HCEC 1CT (cell line): ENCODE results near the gene USP20.

Experiments used
- DNase-seq: peaks from one replicate; pipeline ENCODE4 v3.0.0-alpha.2; 2017

Gene USP20

GRCh38 chr9:129823935-129824601, 11.2 kb upstream of the USP20 start, which contains the start of gene TOR1A:
Gene TOR1A, minus strand, starts transcription at chr9:129824136. Its CDS starts 51 bp downstream, at chr9:129824085.
- peak; percentile 96 for DNase-seq

- DNase-seq: no peak
Measured at GRCh38 chr9:129826344-129826743, 8.9 kb upstream of the USP20 start.

- DNase-seq: no peak
Measured at GRCh38 chr9:129826759-129827158, 8.5 kb upstream of the USP20 start.

GRCh38 chr9:129828051-129828450, 7.2 kb upstream of the USP20 start:
- DNase-seq: no peak

DNA sequence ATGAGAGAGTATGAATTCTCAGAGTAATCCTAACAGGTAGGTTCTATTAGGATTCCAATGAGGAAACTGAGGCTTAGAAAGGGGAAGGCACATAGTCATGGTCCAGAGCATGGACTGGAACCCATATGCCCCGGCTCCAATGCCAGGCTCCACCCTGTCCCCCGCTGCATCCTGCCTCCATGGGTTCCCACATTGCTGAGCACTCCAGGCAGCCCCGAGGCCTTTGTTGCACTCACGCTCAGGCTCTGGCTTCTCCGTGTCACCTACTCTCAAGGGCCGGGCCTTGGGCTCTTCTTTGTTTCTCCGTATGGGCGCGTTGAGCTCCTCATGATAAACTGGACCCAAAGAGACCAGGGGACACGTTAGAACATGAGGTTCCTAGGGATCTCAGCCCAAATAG, 6.3 kb upstream of the USP20 start:
- no peak for DNase-seq

DNA sequence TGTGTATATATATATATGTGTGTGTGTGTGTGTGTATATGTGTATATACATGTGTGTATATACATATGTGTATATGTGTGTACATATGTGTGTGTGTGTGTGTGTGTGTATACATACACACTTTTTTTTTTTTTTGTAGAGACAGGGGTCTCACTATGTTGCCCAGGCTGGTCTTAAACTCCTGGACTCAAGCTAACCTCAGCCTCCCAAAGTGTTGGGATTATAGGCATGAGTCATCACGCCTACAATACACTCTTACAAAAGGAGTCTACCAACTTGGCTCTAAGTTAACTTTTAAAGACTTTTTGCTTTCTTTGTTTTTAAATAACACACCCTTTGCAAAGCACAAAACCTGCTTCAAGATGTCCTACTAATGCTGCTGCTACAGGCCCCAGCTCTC, 2.3 kb upstream of the USP20 start:
- DNase-seq: no peak

- no peak for DNase-seq
Measured at GRCh38 chr9:129834489-129835127, 650 bp upstream of the USP20 start.

DNA sequence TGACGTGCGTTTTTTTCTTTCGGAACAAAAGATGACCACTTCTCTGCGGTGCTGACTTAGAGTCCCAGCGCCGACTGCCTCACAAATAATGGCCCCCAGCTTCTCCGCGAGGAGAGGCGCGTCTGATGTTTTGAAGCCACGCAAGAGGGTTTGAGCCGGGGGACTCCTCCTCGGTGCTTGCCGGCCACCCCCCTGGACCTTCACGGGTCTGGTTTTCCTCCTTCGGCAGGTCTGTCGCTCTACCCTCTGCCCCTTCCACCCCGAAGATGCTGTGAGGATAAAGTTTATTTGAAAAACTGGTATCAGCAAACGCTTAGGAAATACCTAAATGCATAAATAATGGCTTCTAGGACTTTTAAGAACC, 584 bp downstream of the USP20 start:
- no peak for DNase-seq

- DNase-seq: no peak
Measured at GRCh38 chr9:129836311-129837007, 1.2 kb downstream of the USP20 start.

DNA sequence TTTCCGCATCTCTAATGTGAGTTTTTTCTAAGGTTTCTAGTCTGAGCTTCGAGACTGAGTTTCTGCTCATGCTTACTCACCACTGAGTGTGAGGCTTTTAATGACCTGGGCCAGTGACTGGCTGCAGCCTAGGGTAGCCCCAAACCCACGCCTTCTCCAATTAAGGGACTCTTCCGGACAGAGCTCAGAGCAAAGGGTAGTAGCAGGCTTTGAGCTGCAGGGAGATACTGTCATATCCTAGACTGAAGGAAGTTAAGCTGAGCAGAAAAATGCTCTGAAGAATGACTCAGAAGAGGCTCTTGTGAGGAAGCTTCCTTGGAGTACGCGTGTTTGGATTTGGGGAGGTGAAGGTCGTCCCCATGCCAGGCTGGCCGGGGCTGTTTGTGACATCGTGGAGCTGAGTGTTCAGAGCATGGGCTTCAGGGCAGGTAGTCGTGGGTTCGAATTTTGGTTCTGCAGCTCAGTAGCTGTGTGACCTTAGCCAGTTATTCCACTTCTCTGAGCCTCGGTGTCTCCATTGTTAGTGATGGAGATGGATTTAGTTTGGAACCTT, 3.5 kb downstream of the USP20 start:
- DNase-seq: peak; percentile 61

GRCh38 chr9:129839324-129840023, 4.2 kb downstream of the USP20 start:
- DNase-seq: no peak

GRCh38 chr9:129840034-129840433, 4.8 kb downstream of the USP20 start:
- no peak for DNase-seq

- no peak for DNase-seq
Measured at GRCh38 chr9:129841071-129841470, 5.8 kb downstream of the USP20 start.

- no peak for DNase-seq
Measured at GRCh38 chr9:129845373-129845772, 10.1 kb downstream of the USP20 start.

DNA sequence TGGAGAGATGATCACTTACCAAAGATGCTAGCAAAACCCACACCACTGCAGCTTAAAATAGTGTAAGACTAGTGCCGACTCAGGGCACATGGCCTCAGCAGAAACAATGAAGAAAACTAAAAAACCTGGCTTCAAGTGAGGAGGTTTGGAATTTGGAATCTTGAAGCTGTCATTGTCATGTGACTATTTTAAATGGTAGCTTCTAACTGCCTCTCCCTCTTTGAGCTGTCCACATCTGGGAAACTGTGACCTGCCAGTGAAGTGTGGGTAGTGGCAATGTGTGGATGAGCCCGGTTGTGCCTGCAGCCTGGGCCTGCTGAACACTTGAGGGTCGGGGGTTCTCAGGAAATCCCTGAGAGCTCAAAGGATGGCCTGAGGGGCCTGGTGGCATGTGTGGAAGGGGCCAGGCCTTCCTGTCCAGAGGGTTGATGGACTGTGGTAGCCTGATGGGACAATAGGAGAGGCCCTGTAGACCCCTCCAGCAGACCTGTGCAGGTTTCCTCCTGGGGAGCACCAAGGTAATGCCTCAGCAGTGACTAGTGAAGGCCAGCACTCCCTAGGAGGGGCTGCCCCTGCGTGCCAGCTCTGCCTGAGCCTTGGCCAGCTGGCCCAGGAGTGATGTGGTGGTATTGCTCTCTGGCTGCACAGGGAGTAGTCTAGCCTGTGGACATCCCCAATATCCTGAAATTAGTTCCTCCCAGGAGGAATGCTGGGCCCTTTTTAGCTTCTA, 13.6 kb downstream of the USP20 start:
- DNase-seq: no peak

- DNase-seq: no peak
Measured at GRCh38 chr9:129849901-129850300, 14.6 kb downstream of the USP20 start.

DNA sequence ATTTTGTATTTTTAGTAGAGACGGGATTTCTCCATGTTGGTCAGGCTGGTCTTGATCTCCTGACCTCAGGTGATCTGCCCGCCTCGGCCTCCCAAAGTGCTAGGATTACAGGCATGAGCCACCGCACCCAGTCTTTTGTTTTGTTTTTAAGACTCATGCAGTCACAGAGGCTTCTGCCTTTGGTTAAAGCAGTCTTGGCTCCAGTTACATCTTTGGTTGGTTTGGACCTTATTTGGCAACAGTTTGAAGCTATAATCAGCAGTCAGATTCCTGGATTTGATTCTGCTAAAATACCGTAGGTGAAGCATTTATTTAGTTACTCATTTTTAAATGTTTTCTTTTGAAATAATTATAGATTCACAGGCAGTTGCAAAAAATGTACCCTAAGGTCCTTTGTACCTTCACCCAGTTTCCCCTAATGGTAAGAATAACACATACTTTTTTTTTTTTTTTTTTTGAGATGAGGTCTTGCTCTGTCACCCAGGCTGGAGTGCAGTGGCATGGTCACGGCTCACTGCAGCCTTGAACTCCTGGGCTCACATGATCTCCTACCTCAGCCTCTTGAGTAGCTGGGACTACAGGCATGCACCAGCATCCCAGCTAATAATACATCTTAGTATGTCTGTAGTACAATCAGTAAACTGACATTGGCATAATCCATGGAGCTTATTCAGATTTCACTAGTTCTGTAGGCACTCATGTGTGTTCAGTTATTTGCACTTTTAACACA, 15.7 kb downstream of the USP20 start:
- no peak for DNase-seq

DNA sequence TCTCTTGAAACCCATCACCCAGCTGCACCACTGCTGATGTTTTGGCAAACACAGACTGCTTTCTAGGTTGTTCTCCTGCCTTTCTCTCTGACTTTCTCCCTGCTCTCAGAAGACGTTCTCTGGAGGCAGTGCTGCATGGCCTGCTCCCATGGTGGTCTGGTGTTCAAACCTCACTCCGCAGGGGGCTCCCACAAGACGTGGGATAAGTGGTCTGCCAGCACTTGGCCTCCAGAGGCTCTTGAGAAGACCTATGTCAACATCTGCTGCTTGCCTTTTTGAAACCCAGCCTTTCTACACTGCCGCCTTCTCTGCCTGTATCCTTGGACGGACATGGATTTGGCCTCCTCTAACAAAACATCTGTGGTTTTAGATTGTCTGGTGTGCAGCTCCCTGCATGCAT, 16.6 kb downstream of the USP20 start:
- no peak for DNase-seq

DNA sequence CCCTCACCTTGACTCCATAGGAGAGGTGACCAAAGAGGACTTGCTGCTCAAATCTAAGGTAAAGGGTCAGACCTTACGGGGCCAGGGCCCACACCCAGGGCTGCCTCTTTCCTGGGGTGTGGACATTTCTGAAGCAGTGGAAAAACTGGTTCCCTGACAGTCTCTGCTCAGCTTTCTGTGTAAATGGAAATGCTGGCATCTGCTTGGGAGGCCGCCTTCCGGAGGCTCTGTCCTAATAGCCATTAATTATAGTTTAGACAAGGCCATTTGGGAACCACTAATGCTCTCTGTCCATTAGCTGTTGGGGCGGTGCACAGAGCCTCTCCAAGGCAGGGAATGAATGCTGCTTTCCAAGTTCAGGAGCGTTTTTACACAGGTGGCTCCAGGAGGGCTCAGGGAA, 17.3 kb downstream of the USP20 start:
- no peak for DNase-seq

DNA sequence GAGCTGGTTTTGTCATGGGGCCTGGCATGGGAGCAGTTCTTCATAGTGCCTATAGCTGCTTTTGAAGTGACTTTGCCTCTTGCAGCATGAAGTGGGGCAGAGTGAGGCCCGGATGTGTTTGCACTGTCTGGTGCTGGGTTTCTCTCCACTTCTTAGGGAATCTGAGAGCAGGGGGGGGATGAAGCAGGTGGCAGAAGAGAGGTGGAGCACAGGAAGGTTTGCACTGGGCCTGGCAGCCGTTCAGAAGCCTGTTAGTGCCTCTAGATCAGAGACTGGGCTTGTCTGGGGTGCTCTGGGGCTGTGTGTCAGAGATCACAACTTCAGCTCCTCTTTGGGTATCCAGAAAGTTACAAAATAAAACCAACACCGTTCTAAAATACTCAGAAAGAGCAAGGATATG, 18.4 kb downstream of the USP20 start:
- no peak for DNase-seq

DNA sequence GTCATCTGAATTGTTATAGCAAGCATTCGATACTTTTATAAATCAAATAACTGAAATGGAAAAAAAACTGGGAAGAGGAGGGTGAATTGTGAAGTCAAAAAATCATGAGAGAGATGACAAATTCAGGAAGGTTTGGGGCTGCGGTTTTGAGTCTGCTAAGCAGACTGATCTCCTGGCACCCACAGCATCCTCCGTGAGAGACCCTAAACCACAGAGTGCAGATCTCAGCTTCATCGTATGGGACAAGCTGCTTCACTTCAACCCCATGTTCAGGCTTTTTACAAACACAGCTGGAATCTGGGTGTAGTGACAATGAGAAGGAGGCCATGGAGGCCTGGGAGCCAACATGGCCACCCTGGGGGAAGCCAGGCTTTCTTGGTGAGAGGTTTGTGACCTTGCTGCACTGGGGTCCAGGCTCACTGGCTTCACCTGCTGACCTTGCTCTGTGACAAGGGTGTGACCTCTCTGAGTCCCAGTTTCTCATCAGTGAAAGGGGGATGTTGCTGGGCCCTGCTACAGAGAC, 19.4 kb downstream of the USP20 start:
- no peak for DNase-seq

GRCh38 chr9:129857207-129857606, 21.9 kb downstream of the USP20 start:
- DNase-seq: no peak
